Measurements from ENCODE around the gene WDR83. TPM values are rescaled to one million over a fixed set of nuclear protein-coding genes. Genes with fewer than 3 reads are reported as not detected.
A peak's percentile ranks its signal among the peaks of the same experiment; 100 is the strongest.
"Not testable (repeated sequence)": the region's sequence is repeated elsewhere in the genome, so short reads cannot be mapped to it uniquely, and the experiment has no call there.

The WDR83 gene
- polyA plus RNA-seq, 2 of the 4 experiments (the other 2 are of a cell fraction) = 4.8 to 11.4 TPM

GRCh38 chr19:12639901-12640613 is 26.6 kb upstream of the WDR83 start:
- Histone ChIP-seq H3K27ac (no peak overlapping the region), H3K4me1 (no peaks in the 10 kb centered on the region), H3K9me3 (peaks cover 25% of the 10 kb centered on the region; the same call in 2 of the 3 replicates), H3K4me3 (no peak overlapping the region), H3K4me2 (no peak overlapping the region)
- TF ChIP-seq BHLHE40 (IDR thresholded peaks at IDR 0.05; ENCODE audit: low read depth, low read length) (no peak), RARB (CRISPR knock-in tag; IDR thresholded peaks at IDR 0.05) (no peak), SMC3 (IDR thresholded peaks at IDR 0.05) (no peak), TFCP2L1 (CRISPR knock-in tag; IDR thresholded peaks at IDR 0.05) (no peak), CHD4 (IDR thresholded peaks at IDR 0.05; ENCODE audit: borderline replicate concordance) (no peak)
- no peak for FAIRE-seq
- peak in 1 of 2 experiments; percentile 45 for DNase-seq (ENCODE audit: low read depth in 1 of 2, low spot score in 1 of 2)
- CTCF ChIA-PET = no interaction called here
- WGBS (ENCODE audit: missing lambda C conversion rate) = 33% methylated on average over 14 of the region's 39 CpGs
- peak in 1 of 2 experiments; percentile 69; a peak in 4 of 6 replicates for ATAC-seq
- POLR2A ChIA-PET = interaction anchor here (0.6 kb wide), 1 partner anchor 25 kb away, joined by 4 read pairs; no protein-coding TSS in a partner anchor

- ATAC-seq (no peak), FAIRE-seq (no peak), DNase-seq (ENCODE audit: low read depth in 1 of 2, low spot score in 1 of 2) (no peak)
- H3K27ac ChIP-seq = no peak overlapping the region
- peaks cover 19% of the 10 kb centered on the region; the same call in 2 of the 3 replicates for H3K9me3 ChIP-seq
- no peak overlapping the region for H3K4me3 ChIP-seq
- no peaks in the 10 kb centered on the region for H3K4me1 ChIP-seq
- ChIA-PET CTCF (no interaction called here), POLR2A (no interaction called here)
- TF ChIP-seq KDM5A (IDR thresholded peaks at IDR 0.05) (no peak), CBX2 (IDR thresholded peaks at IDR 0.05; ENCODE audit: borderline replicate concordance, low read depth) (no peak), CBX8 (IDR thresholded peaks at IDR 0.05) (no peak), CHD2 (IDR thresholded peaks at IDR 0.05; ENCODE audit: low read length, partially characterized antibody) (no peak), ZSCAN20 (CRISPR knock-in tag; IDR thresholded peaks at IDR 0.05) (no peak), MAZ (IDR thresholded peaks at IDR 0.05; ENCODE audit: borderline replicate concordance, low read depth, low read length) (no peak), REST (IDR thresholded peaks at IDR 0.05) (no peak), FOSL2 (IDR thresholded peaks at IDR 0.05) (no peak), FOSL2 (CRISPR knock-in tag; IDR thresholded peaks at IDR 0.05) (no peak), CHD4 (IDR thresholded peaks at IDR 0.05; ENCODE audit: borderline replicate concordance) (no peak), RNF2 (IDR thresholded peaks at IDR 0.05; ENCODE audit: borderline replicate concordance, low read depth) (no peak), EP300 (IDR thresholded peaks at IDR 0.05) (no peak), FOXS1 (CRISPR knock-in tag; IDR thresholded peaks at IDR 0.05) (no peak), NPAS2 (CRISPR knock-in tag; IDR thresholded peaks at IDR 0.05; ENCODE audit: borderline replicate concordance) (no peak), BCL3 (IDR thresholded peaks at IDR 0.05) (no peak)
- WGBS (ENCODE audit: missing lambda C conversion rate) = 54% methylated on average over 8 of the region's 13 CpGs
- no peak overlapping the region for H3K4me2 ChIP-seq
Measured at GRCh38 chr19:12641456-12641855, 25.2 kb upstream of the WDR83 start.

- no peak for FAIRE-seq
- no peak for DNase-seq (ENCODE audit: low read depth in 1 of 2, low spot score in 1 of 2)
- ChIA-PET POLR2A (no interaction called here), CTCF (interaction anchor here (0.9 kb wide), 1 partner anchor 27 kb away, joined by 3 read pairs; a partner anchor contains a TSS)
- whole genome bisulfite sequencing (ENCODE audit: missing lambda C conversion rate) = 92% methylated on average over 23 of the region's 26 CpGs
- peaks cover 16% of the 10 kb centered on the region; the same call in 1 of the 3 replicates for H3K9me3 ChIP-seq
- no peak overlapping the region for H3K4me3 ChIP-seq
- TF ChIP-seq EP300 (IDR thresholded peaks at IDR 0.05) (no peak), HOXB13 (CRISPR knock-in tag; IDR thresholded peaks at IDR 0.05; ENCODE audit: low read depth) (no peak), RCOR1 (IDR thresholded peaks at IDR 0.05; ENCODE audit: low read depth, low read length) (no peak), MAZ (IDR thresholded peaks at IDR 0.05; ENCODE audit: borderline replicate concordance, low read depth, low read length) (no peak), ESRRA (IDR thresholded peaks at IDR 0.05; ENCODE audit: borderline replicate concordance, low read length) (no peak), MAFK (IDR thresholded peaks at IDR 0.05; ENCODE audit: partially characterized antibody) (no peak), ZNF302 (CRISPR knock-in tag; IDR thresholded peaks at IDR 0.05) (no peak)
- no peak overlapping the region for H3K27ac ChIP-seq
- H3K4me2 ChIP-seq = no peak overlapping the region
- no peak for ATAC-seq
- H3K4me1 ChIP-seq = no peaks in the 10 kb centered on the region
Measured at GRCh38 chr19:12642506-12642905, 24.1 kb upstream of the WDR83 start.

- WGBS (ENCODE audit: missing lambda C conversion rate) = 88% methylated on average over 14 of the region's 14 CpGs
- FAIRE-seq; H3K4me3 ChIP-seq; H3K4me1 ChIP-seq; H3K4me2 ChIP-seq; POLR2A ChIA-PET; DNase-seq (ENCODE audit: low read depth in 1 of 2, low spot score in 1 of 2); H3K27ac ChIP-seq; CTCF ChIA-PET; ATAC-seq: not testable (repeated sequence)
- peaks cover 13% of the 10 kb centered on the region; the same call in 1 of the 3 replicates for H3K9me3 ChIP-seq
Measured at GRCh38 chr19:12643716-12644115, 22.9 kb upstream of the WDR83 start.
